Measurements from ENCODE around the gene RPL13A.

RPL13A gene

GRCh38 chr19:49520705-49521319 is 33.4 kb downstream of the RPL13A start:
- no peaks in the 10 kb centered on the region for H3K9me3 ChIP-seq (ENCODE audit: insufficient read depth, low read depth, low read length)
- H4K20me1 ChIP-seq (ENCODE audit: insufficient read depth, low read length, poor library complexity, severe bottlenecking) = no peaks in the 10 kb centered on the region
- no peaks in the 10 kb centered on the region for H3K36me3 ChIP-seq (ENCODE audit: insufficient read depth, low read length)
- H3K27me3 ChIP-seq (ENCODE audit: insufficient read depth, low read length, poor library complexity, severe bottlenecking) = no peaks in the 10 kb centered on the region
- H2AFZ ChIP-seq (ENCODE audit: low read length) = no peak overlapping the region
- no peak overlapping the region for H3K9ac ChIP-seq (ENCODE audit: low read depth, low read length, poor library complexity, severe bottlenecking)
- TF ChIP-seq EZH2phosphoT487 (IDR thresholded peaks at IDR 0.05; ENCODE audit: borderline replicate concordance) (no peak), CTCF (conservative IDR thresholded peaks at IDR 0.05; ENCODE audit: low read length) (no peak)
- H3K4me3 ChIP-seq (ENCODE audit: low read length, poor library complexity, severe bottlenecking) = no peak overlapping the region
- H3K4me1 ChIP-seq (ENCODE audit: insufficient read depth, low read length, poor library complexity, severe bottlenecking) = no peaks in the 10 kb centered on the region
- H3K9me2 ChIP-seq (replicated peaks; ENCODE audit: low read depth, low read length) = no peaks in the 10 kb centered on the region
- H3K4me2 ChIP-seq (ENCODE audit: low read depth, low read length, poor library complexity, severe bottlenecking) = no peak overlapping the region
- H3K79me2 ChIP-seq (ENCODE audit: insufficient read depth, low read length) = no peaks in the 10 kb centered on the region
- H3F3A ChIP-seq (ENCODE audit: low read depth) = no peaks in the 10 kb centered on the region

GRCh38 chr19:49524812-49525455 is 37.5 kb downstream of the RPL13A start:
- H3K9me3 ChIP-seq (ENCODE audit: insufficient read depth, low read depth, low read length) = no peaks in the 10 kb centered on the region
- H3K27me3 ChIP-seq (ENCODE audit: insufficient read depth, low read length, poor library complexity, severe bottlenecking) = no peaks in the 10 kb centered on the region
- H3K9ac ChIP-seq (ENCODE audit: low read depth, low read length, poor library complexity, severe bottlenecking) = no peak overlapping the region
- no peaks in the 10 kb centered on the region for H3K9me2 ChIP-seq (replicated peaks; ENCODE audit: low read depth, low read length)
- H3K4me1 ChIP-seq (ENCODE audit: insufficient read depth, low read length, poor library complexity, severe bottlenecking) = no peaks in the 10 kb centered on the region
- H3F3A ChIP-seq (ENCODE audit: low read depth) = no peaks in the 10 kb centered on the region
- no peak overlapping the region for H3K4me3 ChIP-seq (ENCODE audit: low read length, poor library complexity, severe bottlenecking)
- no peaks in the 10 kb centered on the region for H3K79me2 ChIP-seq (ENCODE audit: insufficient read depth, low read length)
- H3K36me3 ChIP-seq (ENCODE audit: insufficient read depth, low read length) = no peaks in the 10 kb centered on the region
- H2AFZ ChIP-seq (ENCODE audit: low read length) = no peak overlapping the region
- no peaks in the 10 kb centered on the region for H4K20me1 ChIP-seq (ENCODE audit: insufficient read depth, low read length, poor library complexity, severe bottlenecking)
- no peak overlapping the region for H3K4me2 ChIP-seq (ENCODE audit: low read depth, low read length, poor library complexity, severe bottlenecking)
- TF ChIP-seq EZH2phosphoT487 (IDR thresholded peaks at IDR 0.05; ENCODE audit: borderline replicate concordance) (no peak), CTCF (conservative IDR thresholded peaks at IDR 0.05; ENCODE audit: low read length) (no peak)

GRCh38 chr19:49528211-49528771 is 40.9 kb downstream of the RPL13A start:
- Histone ChIP-seq H3K9me3 (ENCODE audit: insufficient read depth, low read depth, low read length) (no peaks in the 10 kb centered on the region), H3K4me3 (ENCODE audit: low read length, poor library complexity, severe bottlenecking) (no peak overlapping the region), H3K4me2 (ENCODE audit: low read depth, low read length, poor library complexity, severe bottlenecking) (no peak overlapping the region), H3K36me3 (ENCODE audit: insufficient read depth, low read length) (no peaks in the 10 kb centered on the region), H3K4me1 (ENCODE audit: insufficient read depth, low read length, poor library complexity, severe bottlenecking) (no peaks in the 10 kb centered on the region), H3K9me2 (replicated peaks; ENCODE audit: low read depth, low read length) (no peaks in the 10 kb centered on the region), H3F3A (ENCODE audit: low read depth) (no peaks in the 10 kb centered on the region), H4K20me1 (ENCODE audit: insufficient read depth, low read length, poor library complexity, severe bottlenecking) (no peaks in the 10 kb centered on the region), H3K27me3 (ENCODE audit: insufficient read depth, low read length, poor library complexity, severe bottlenecking) (no peaks in the 10 kb centered on the region), H3K79me2 (ENCODE audit: insufficient read depth, low read length) (no peaks in the 10 kb centered on the region), H3K9ac (ENCODE audit: low read depth, low read length, poor library complexity, severe bottlenecking) (no peak overlapping the region), H2AFZ (ENCODE audit: low read length) (no peak overlapping the region)
- TF ChIP-seq EZH2phosphoT487 (IDR thresholded peaks at IDR 0.05; ENCODE audit: borderline replicate concordance) (no peak), CTCF (conservative IDR thresholded peaks at IDR 0.05; ENCODE audit: low read length) (no peak)
